ENCODE data around the gene FOXC1. TPM values are rescaled to one million over a fixed set of nuclear protein-coding genes. Genes with fewer than 3 reads are reported as not detected.

FOXC1 gene
- total and polyA plus RNA-seq, 4 donors: 0.08 to 0.33 (median 0.14) TPM

DNA sequence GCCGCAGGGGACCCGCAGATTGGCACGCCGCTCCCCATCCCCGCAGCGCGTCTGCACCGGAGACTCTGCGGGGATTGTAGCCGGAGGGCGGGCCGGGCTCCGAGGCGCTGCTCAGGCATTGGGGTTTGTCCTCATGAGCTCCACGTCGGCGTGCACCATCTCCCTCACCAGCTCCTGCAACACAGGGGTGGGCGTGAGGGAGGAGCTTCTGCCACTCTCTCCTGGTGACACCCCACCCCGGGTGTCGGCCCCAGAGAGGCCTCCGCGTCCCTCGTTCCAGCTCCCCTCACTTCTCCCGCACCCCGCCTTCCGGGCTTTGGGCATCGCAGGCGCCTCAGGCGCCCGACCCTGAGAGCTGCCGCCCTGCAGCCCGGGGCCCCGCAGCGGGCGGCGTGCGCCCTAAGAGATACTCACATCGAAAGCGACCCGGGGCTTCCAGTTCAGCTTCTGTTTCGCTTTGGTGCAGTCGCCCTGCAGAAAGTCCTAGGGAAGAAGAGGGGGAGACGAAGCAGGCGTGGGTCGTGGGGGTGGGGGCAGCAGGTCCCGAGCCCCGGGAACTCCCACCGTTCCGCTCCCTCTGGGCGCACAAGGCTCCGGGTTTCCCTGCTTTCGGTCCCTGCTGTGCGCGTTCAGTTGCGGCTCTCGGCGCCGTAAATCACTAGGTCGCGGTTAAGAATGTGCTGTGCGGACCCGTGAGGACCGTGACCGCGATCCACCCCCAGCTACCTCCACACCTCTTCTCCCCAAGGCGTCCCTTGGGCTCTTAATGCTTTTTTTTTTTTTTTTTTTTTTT is 14.5 kb downstream of the FOXC1 start:
- Histone ChIP-seq H3K9me3 (ENCODE audit: control insufficient read depth in 4 of 4, low read length in 3 of 4) (no peaks in the 10 kb centered on the region), H3K9ac (ENCODE audit: low read depth in 1 of 2, low read length in 2 of 2) (no peak overlapping the region), H3K36me3 (ENCODE audit: control insufficient read depth in 4 of 4, insufficient read depth in 3 of 4, low read depth in 1 of 4, low read length in 3 of 4) (peaks cover 0 to 2% (median 0%) of the 10 kb centered on the region in 4 donors), H3K27ac (ENCODE audit: low read depth in 1 of 2, low read length in 2 of 2) (no peak overlapping the region), H3K27me3 (ENCODE audit: control insufficient read depth in 4 of 4, insufficient read depth in 4 of 4, low read length in 3 of 4) (peaks cover 0 to 13% (median 8%) of the 10 kb centered on the region in 4 donors), H3K4me1 (ENCODE audit: control insufficient read depth in 4 of 4, insufficient read depth in 4 of 4, low read length in 3 of 4) (peaks cover 5 to 28% (median 12%) of the 10 kb centered on the region in 4 donors), H3K4me3 (ENCODE audit: low read depth in 1 of 3, low read length in 3 of 3) (peak overlapping the region in 2 of 3 donors; percentile 1 to 62)
- DNase-seq (ENCODE audit: low spot score): no peak
- WGBS: 38% methylated on average over 66 of the region's 66 CpGs
- no peak for TF ChIP-seq EGR1 (IDR thresholded peaks at IDR 0.05; ENCODE audit: low read depth in 2 of 2)
- TF ChIP-seq HNF4G (IDR thresholded peaks at IDR 0.05): no peak
- no peak for TF ChIP-seq HNF4A (conservative IDR thresholded peaks at IDR 0.05)
- no peak for TF ChIP-seq JUND (IDR thresholded peaks at IDR 0.05)
- TF ChIP-seq, protein P1, sequence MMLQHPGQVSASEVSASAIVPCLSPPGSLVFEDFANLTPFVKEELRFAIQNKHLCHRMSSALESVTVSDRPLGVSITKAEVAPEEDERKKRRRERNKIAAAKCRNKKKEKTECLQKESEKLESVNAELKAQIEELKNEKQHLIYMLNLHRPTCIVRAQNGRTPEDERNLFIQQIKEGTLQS (IDR thresholded peaks at IDR 0.05): no peak
- TF ChIP-seq FOXA1 (IDR thresholded peaks at IDR 0.05): no peak
- no peak for TF ChIP-seq YY1 (IDR thresholded peaks at IDR 0.05)
- TF ChIP-seq SP1 (IDR thresholded peaks at IDR 0.05): no peak
- no peak for TF ChIP-seq TAF1 (conservative IDR thresholded peaks at IDR 0.05)
- TF ChIP-seq, protein P2, sequence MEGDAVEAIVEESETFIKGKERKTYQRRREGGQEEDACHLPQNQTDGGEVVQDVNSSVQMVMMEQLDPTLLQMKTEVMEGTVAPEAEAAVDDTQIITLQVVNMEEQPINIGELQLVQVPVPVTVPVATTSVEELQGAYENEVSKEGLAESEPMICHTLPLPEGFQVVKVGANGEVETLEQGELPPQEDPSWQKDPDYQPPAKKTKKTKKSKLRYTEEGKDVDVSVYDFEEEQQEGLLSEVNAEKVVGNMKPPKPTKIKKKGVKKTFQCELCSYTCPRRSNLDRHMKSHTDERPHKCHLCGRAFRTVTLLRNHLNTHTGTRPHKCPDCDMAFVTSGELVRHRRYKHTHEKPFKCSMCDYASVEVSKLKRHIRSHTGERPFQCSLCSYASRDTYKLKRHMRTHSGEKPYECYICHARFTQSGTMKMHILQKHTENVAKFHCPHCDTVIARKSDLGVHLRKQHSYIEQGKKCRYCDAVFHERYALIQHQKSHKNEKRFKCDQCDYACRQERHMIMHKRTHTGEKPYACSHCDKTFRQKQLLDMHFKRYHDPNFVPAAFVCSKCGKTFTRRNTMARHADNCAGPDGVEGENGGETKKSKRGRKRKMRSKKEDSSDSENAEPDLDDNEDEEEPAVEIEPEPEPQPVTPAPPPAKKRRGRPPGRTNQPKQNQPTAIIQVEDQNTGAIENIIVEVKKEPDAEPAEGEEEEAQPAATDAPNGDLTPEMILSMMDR (IDR thresholded peaks at IDR 0.05; ENCODE audit: low read depth, low read length, missing input control): no peak
- TF ChIP-seq, protein P3, sequence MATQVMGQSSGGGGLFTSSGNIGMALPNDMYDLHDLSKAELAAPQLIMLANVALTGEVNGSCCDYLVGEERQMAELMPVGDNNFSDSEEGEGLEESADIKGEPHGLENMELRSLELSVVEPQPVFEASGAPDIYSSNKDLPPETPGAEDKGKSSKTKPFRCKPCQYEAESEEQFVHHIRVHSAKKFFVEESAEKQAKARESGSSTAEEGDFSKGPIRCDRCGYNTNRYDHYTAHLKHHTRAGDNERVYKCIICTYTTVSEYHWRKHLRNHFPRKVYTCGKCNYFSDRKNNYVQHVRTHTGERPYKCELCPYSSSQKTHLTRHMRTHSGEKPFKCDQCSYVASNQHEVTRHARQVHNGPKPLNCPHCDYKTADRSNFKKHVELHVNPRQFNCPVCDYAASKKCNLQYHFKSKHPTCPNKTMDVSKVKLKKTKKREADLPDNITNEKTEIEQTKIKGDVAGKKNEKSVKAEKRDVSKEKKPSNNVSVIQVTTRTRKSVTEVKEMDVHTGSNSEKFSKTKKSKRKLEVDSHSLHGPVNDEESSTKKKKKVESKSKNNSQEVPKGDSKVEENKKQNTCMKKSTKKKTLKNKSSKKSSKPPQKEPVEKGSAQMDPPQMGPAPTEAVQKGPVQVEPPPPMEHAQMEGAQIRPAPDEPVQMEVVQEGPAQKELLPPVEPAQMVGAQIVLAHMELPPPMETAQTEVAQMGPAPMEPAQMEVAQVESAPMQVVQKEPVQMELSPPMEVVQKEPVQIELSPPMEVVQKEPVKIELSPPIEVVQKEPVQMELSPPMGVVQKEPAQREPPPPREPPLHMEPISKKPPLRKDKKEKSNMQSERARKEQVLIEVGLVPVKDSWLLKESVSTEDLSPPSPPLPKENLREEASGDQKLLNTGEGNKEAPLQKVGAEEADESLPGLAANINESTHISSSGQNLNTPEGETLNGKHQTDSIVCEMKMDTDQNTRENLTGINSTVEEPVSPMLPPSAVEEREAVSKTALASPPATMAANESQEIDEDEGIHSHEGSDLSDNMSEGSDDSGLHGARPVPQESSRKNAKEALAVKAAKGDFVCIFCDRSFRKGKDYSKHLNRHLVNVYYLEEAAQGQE (IDR thresholded peaks at IDR 0.05): no peak
- TF ChIP-seq, protein P4, sequence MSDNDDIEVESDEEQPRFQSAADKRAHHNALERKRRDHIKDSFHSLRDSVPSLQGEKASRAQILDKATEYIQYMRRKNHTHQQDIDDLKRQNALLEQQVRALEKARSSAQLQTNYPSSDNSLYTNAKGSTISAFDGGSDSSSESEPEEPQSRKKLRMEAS (IDR thresholded peaks at IDR 0.05): no peak
- TF ChIP-seq FOXA2 (IDR thresholded peaks at IDR 0.05): no peak
- no peak for TF ChIP-seq RXRA (IDR thresholded peaks at IDR 0.05)
- no peak for TF ChIP-seq GABPA (IDR thresholded peaks at IDR 0.05 in 1 of 2, conservative IDR thresholded peaks at IDR 0.05 in 1 of 2)
- TF ChIP-seq, protein P5, sequence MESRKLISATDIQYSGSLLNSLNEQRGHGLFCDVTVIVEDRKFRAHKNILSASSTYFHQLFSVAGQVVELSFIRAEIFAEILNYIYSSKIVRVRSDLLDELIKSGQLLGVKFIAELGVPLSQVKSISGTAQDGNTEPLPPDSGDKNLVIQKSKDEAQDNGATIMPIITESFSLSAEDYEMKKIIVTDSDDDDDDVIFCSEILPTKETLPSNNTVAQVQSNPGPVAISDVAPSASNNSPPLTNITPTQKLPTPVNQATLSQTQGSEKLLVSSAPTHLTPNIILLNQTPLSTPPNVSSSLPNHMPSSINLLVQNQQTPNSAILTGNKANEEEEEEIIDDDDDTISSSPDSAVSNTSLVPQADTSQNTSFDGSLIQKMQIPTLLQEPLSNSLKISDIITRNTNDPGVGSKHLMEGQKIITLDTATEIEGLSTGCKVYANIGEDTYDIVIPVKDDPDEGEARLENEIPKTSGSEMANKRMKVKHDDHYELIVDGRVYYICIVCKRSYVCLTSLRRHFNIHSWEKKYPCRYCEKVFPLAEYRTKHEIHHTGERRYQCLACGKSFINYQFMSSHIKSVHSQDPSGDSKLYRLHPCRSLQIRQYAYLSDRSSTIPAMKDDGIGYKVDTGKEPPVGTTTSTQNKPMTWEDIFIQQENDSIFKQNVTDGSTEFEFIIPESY (IDR thresholded peaks at IDR 0.05): no peak
- no peak for TF ChIP-seq NR2F2 (IDR thresholded peaks at IDR 0.05)
- no peak for TF ChIP-seq RAD21 (IDR thresholded peaks at IDR 0.05)
